GM21381 (cell line): ENCODE data around the gene CCNC.

Experiments used
- ATAC-seq: cut with Tn5 transposase; IDR thresholded peaks from one replicate; pipeline ENCODE4 v1.9.1; 2021; ENCODE audit warnings: mild to moderate bottlenecking, moderate library complexity; ENCODE audit not compliant: unreplicated experiment

CCNC gene

DNA sequence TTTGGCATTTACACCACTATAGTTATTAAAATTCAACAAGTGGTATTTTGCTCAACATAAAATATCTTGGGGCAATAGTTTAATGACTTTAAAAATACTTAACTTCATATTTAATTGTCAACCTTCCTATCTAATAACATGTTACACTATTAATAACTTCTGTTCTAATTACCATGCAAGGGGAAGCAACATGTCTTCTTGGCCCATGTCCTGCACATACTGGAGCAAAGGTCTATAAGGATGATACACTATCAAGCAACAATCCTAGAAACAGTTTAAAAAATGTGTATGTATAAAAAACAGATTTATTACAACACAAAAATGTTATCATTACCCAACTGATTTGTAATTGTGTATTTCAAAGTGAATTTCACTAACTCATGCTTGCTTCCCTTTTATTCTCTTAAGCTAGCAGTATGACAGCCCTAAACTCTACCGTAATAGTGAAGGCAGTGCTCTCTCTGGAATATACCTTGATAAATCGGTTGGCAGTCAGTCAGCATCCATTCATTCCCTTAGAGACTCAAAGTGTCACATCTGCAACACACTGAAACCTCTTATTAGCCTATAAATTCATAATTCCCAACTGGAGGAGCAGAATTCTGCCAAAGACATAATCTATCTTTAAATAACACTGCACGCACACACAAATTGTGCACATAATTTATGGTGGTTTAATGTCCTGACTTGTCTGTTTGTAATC lies 18.3 kb downstream of the CCNC start:
- ATAC-seq = no peak

DNA sequence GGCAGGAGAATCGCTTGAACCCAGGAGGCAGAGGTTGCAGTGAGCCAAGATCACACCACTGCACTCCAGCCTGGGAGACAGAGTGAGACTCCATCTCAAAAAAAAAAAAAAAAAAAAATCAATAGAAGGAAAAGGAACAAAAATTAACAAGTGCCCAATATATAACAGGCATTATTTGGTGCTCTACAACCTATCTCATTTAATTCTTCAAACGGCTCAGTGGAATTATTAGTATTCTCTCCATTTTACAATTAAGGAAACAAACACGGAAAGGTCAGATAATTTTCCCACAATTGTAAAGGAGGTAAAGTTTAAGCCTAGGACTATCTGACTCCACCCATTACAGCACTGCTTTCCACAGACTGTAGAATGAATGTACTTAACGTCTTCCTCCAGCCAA lies 19.8 kb downstream of the CCNC start:
- ATAC-seq = no peak

DNA sequence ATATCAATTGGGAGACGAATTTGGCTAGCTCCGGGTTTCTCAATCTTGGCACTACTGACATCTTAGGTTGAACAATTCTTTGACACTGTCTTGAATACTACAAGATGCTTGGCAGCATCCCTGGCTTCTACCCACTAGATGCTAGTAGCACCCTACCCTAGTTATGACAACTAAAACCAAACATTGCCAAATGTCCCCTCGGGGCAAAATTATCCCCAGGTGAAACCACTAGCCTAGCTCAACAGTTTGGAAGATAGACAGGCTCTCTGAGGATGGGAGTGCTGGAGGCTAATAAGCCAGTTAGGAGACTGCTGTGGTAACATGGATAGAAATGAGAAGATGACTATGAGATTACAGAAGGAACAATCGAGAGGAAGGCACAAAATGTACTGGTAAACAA lies 20.9 kb downstream of the CCNC start:
- ATAC-seq = no peak

DNA sequence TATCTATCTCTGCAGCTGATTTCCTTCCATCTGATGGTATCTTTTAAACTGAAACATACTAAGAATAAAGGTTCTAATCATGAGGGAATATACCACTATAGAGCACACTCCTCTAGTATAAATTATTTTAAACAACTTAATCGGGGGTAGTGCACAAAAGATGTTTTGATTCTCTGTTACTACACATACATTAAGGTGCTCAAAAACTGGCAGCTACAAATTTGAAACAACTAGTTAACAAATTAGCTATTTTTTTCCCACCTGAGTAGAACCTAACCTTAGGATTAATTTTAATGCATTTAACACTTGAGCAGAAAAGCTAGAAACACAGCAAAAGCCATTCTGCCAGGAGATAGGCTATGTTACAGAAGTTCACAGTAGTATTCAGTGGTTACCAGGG lies 23.0 kb downstream of the CCNC start:
- ATAC-seq = no peak

DNA sequence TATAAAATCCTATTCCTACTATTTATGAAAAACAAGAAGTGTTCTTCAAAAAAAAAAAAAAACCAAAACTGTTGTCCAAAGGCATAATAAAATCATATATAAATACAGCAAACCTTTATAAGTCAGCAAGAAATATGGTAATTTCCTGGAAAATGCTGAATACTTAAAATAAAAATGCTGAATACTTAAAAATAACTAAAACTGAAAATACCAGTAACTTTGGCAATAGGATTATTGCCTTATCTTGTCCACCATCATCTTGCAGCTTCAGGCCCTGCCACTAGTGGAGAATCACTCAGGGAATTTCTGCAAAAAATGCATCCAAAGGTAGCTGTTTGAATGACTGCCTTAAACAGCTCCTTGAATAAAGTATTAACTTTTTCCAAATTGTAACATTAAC lies 24.5 kb downstream of the CCNC start:
- no peak for ATAC-seq

DNA sequence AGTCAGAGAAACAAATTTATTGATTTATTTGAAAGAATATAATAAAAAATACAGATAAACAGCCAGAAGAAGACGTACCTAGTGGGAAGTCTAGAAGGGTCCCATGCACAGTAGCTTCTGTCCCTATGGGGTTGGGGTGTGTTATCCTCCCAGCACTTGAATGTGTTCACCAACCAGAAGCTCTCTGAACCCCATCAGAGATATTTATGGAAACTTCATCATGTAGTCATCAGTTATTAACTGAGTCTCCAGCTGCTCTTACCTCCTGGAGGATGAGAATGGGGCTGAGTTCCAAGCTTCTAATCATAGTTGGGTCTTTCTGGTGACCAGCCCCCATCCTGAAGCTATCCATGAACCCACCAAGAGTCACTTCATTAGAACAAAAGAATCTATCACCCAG lies 37.8 kb downstream of the CCNC start:
- ATAC-seq = no peak

DNA sequence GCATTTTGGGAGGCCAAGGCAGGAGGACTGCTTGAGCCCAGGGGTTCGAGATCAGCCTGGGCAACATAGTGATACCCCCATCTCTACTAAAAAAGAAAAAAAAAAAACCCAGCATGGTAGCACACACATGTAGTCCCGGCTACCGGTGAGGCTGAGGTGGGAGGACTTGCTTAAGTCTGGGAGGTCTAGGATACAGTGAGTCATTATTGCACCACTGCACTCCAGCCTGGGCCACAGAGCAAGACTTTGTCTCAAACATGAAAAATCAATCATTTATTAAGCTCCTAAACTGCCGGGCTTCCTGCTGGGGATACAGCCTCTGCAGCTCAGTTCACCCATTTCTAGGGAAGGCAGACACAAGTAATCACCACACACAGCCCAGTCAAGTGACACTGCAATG lies 45.9 kb downstream of the CCNC start:
- ATAC-seq = no peak

DNA sequence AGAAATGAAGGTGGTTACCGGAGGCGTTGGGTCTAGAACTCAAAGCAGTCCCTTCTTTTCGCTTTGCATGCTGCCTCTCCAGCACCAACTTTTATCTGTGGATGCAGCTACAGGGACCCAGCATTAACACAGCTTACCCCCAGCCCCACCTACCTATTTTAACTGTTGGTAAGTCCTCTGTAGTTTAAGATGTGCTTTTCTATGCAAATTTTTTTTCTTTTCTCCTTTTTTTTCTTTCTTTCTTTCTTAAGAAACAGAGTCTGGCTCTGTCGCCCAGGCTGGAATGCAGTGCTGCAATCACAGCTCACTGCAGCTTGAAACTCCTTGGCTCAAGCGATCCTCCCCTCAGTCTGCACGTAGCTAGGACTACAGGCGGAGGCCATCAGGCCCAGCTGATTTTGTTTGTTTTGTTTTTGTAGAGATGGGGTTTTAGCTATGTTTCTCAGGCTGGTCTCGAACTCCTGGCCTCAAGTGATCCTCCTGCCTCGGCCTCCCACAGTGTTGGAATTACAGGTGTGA lies 46.8 kb downstream of the CCNC start:
- ATAC-seq = peak; percentile 19

DNA sequence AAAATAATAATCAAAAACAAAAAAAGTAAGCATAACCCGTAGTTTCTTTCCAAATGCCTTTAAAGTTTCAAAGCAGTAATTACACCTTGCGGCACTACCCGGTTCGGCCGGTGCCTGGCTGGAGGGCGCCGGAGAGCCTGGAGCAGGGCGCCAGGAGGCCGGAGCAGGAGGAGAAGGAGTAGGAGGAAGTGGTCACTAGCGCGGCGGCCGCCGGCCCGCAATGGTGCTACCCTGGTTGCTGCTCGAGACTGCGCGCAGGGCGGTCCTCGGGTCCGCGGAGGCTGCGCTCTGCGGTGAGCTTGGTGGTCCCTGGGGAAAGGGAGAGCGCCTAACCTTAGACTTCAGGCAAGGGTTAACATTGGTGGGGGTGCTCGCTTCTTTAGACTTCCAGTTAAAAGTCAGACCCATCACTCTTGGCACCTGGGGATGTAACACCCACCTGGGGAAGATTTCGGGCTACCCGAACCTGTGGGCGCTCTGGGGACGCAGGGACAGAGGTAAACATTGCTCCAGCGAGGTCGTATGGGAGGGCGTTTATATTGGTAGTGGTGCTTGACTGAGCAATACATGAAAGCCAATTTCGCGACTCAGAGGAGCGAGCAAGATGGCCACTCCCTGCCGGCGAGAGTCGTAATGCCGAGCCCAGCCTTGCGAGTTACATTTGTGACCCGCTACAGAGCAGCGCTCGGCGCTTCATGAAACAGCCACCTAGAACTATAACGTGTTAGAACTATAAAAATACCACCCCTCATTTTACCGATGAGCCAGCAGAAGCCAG lies 47.4 kb downstream of the CCNC start:
- ATAC-seq = peak; percentile 97

DNA sequence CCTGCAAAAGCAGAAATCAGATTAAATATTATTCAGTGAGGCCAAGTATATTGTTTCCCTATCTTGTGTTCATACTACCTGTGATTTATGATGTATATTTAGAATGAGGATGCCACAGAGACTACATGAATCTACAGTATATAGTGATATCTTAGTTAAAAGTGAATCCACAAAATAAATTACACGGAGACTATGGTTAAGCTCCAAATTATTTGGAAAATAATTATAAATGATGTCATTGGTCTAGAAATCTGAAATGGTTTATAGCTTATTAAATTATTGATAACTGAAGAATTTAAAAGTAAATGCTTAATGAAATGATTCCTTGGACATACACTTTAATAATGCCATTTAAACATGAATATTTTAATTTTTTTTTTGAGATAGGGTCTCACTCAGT lies 49.0 kb downstream of the CCNC start:
- no peak for ATAC-seq

DNA sequence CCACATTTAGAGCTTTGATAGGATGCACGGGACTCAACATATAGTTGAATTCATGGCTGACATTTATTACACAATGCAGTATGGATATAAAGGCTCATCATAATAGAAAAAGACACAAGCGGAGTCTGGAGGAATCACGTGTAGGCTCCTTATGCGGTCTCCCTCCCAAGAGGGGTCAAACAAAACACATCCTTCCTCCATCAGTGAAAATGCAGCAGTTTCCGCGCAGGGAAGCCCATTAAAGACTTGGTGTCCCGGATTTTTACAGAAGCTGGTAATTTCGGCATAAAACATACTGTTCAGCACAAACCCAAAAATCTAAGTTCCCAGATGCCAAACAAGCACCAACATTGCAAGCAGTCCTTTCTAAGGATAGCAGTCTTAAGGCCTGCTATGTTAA lies 54.4 kb downstream of the CCNC start:
- no peak for ATAC-seq

DNA sequence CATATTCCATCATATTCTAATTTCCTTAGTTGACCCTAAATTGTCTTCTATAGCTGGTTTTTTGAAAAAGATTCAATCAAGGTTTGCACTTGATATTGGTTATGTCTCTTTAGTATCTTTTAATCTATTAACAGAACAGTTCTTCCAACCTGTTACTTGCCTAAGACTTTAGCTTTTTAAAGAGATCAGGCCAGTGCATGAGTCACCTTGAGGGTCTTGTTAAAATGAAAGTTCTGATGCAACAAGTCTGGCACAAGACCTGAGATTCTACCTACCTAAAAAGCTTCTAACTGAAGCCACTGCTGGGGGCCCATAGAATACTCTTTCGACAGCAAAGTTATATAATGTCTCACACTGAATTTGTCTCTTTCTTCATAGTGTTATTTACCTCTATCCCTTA lies 56.4 kb downstream of the CCNC start:
- no peak for ATAC-seq

DNA sequence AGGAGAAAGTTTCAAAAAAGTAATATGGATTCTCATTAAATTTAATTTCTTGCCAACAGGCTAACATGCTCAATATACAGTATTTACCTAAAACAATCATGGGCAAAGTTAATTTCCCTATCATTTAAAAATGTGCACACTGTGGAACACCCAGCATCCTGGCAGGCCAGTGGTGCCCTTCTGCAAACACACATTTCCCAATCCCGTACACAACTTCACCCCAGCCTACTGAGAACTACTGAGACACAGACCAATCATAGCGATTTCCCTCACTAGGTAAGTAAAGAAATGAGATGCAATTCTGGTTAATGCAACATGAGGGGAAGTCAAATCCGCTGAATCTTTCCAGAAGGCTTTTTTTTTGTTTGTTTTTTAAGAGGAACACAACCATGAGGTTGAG lies 60.8 kb downstream of the CCNC start:
- no peak for ATAC-seq

DNA sequence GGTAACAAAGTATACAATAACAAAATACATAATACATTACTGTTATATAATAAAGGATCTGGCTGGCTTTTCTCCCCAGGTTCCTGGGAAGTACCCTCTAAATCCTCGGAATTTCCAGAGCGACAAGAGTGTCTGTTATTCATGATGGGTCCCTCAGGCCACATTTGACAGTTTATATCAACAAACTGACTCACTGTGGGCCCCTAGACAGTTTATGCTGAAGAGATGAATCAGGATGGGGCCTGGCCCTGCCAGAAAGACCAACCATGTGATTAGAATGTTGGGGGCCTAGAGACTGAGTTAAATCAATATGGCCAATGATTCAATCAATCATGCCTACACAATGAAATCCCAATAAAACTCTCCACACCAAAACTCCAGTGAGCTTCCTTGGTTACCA lies 66.7 kb downstream of the CCNC start:
- ATAC-seq = no peak

DNA sequence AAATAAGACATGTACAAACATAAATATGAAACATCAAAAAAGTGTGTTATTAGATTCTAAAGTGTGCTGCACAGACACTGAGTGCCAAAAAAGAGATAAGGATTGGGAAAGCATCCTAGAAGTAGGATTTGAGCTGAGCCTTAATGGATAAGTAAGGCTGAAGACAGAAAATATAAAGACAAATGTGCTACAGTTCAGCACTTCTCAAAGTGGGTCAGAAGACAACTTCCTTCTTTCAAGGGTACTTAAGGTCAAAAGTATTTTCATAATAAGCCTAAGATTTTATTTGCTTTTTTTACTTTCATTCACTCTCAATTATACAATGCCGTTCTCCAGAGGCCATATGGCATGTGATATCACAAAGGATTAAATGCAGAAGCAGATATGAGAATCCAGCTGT lies 70.0 kb downstream of the CCNC start:
- ATAC-seq = no peak

DNA sequence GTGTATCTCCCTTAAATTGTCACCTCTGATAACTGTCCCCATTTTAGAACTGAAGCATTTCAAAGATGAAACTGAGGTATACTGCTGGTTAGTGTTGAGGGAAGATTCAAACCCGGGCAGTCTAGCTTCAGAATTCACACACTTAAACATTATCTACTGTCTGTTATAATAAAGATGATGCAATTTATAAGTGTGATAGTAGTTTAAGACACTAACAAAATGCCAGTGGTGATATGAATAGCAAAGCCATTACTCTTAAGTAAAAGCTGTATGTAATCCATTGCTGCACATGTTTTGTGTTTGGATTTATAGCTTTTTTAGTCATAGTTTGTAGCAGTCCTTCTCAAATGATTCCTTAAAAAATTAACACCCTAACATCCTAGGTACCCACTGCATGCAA lies 73.0 kb downstream of the CCNC start:
- no peak for ATAC-seq
